ENCODE measurements around the gene MRPS18A.

- TF ChIP-seq CTCF (IDR thresholded peaks at IDR 0.05; ENCODE audit: control extremely low read depth in 1 of 3, insufficient read depth in 1 of 3, low read depth in 1 of 3, low read length in 3 of 3), result no peak
- TF ChIP-seq SIX5 (IDR thresholded peaks at IDR 0.05; ENCODE audit: low read depth, low read length), result no peak
- no peak for TF ChIP-seq POLR2A (IDR thresholded peaks at IDR 0.05; ENCODE audit: control extremely low read depth in 1 of 2, low read depth in 2 of 2, low read length in 2 of 2)
- no peak for TF ChIP-seq CHD2 (IDR thresholded peaks at IDR 0.05; ENCODE audit: low read length)
- no peak for TF ChIP-seq RNF2 (IDR thresholded peaks at IDR 0.05; ENCODE audit: borderline replicate concordance, low read depth, low read length, missing control alignments, poor library complexity, severe bottlenecking)
- no peak for TF ChIP-seq SIN3A (conservative IDR thresholded peaks at IDR 0.05 in 1 of 2, IDR thresholded peaks at IDR 0.05 in 1 of 2; ENCODE audit: low read depth in 1 of 2, low read length in 2 of 2)
- TF ChIP-seq HDAC6 (IDR thresholded peaks at IDR 0.05; ENCODE audit: low read depth, low read length), result no peak
- TF ChIP-seq SP2 (IDR thresholded peaks at IDR 0.05; ENCODE audit: low read length), result no peak
- TF ChIP-seq EP300 (IDR thresholded peaks at IDR 0.05; ENCODE audit: borderline replicate concordance in 1 of 2, low read depth in 2 of 2, low read length in 2 of 2), result no peak
- TF ChIP-seq ATF3 (IDR thresholded peaks at IDR 0.05; ENCODE audit: insufficient read depth, low read depth, low read length), result no peak
- TF ChIP-seq JUND (IDR thresholded peaks at IDR 0.05; ENCODE audit: low read length), result no peak
- no peak for TF ChIP-seq ATF2 (IDR thresholded peaks at IDR 0.05; ENCODE audit: low read length)
Measured at GRCh38 chr6:43733471-43734293, 46.1 kb upstream of the MRPS18A start.

Data from H1 (cell line).